ENCODE measurements around the gene NOS2.

DNA sequence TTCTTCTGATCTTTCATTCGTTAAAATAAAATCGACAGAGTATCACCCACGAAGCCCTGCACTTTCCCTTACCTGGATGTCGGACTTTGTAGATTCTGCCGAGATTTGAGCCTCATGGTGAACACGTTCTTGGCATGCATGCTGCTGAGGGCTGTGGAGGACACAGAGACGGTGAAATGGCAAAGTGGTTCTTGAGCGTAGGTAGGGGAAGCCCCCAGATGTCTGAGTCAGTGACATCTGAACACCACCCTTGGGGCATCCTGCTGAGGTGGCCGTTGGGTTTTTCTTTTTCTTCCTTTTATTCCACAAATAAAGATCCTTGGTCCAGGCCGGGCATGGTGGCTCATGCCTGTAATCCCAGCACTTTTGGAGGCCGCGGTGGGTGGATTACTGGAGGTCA is 33.9 kb downstream of the NOS2 start:
- no peak for TF ChIP-seq EZH2 (IDR thresholded peaks at IDR 0.05)
- TF ChIP-seq CTCF (IDR thresholded peaks at IDR 0.05), result no peak
- no peak for TF ChIP-seq EZH2phosphoT487 (IDR thresholded peaks at IDR 0.05)

All from neural progenitor cell (in vitro differentiated cells).